ENCODE measurements around the gene WNT10A.
A peak's percentile ranks its signal among the peaks of the same experiment; 100 is the strongest.
"Not testable (repeated sequence)": the region's sequence is repeated elsewhere in the genome, so short reads cannot be mapped to it uniquely, and the experiment has no call there.

Gene WNT10A

GRCh38 chr2:218880102-218880858, at the start of gene WNT10A:
Gene WNT10A (plus strand): TSS chr2:218880852. CDS start chr2:218880996, 144 bp downstream.
- DNase-seq (ENCODE audit: low read depth in 2 of 2) = peak; percentile 73 to 77

- DNase-seq (ENCODE audit: low read depth in 2 of 2) = no peak
Observed at GRCh38 chr2:218831378-218831990, 49.2 kb upstream of the WNT10A start, which contains the start of gene PRKAG3. Gene PRKAG3 (minus strand): TSS chr2:218831803.

- no peak for DNase-seq (ENCODE audit: low read depth in 2 of 2)
Observed at GRCh38 chr2:218832081-218832480, 48.6 kb upstream of the WNT10A start.

GRCh38 chr2:218832520-218832919, 48.1 kb upstream of the WNT10A start:
- no peak for DNase-seq (ENCODE audit: low read depth in 2 of 2)

- DNase-seq (ENCODE audit: low read depth in 2 of 2) = no peak
Observed at GRCh38 chr2:218833023-218833609, 47.5 kb upstream of the WNT10A start.

- DNase-seq (ENCODE audit: low read depth in 2 of 2) = no peak
Observed at GRCh38 chr2:218834685-218835084, 46.0 kb upstream of the WNT10A start.

- no peak for DNase-seq (ENCODE audit: low read depth in 2 of 2)
Observed at GRCh38 chr2:218837495-218837894, 43.2 kb upstream of the WNT10A start.

- DNase-seq (ENCODE audit: low read depth in 2 of 2) = no peak
Observed at GRCh38 chr2:218839430-218839829, 41.2 kb upstream of the WNT10A start.

GRCh38 chr2:218839888-218840287, 40.8 kb upstream of the WNT10A start:
- DNase-seq (ENCODE audit: low read depth in 2 of 2) = no peak

- not testable (repeated sequence) for DNase-seq (ENCODE audit: low read depth in 2 of 2)
Observed at GRCh38 chr2:218844334-218844733, 36.3 kb upstream of the WNT10A start.

GRCh38 chr2:218846963-218847362, 33.7 kb upstream of the WNT10A start:
- not testable (repeated sequence) for DNase-seq (ENCODE audit: low read depth in 2 of 2)

- DNase-seq (ENCODE audit: low read depth in 2 of 2) = no peak
Observed at GRCh38 chr2:218849721-218850120, 30.9 kb upstream of the WNT10A start.

- DNase-seq (ENCODE audit: low read depth in 2 of 2) = no peak
Observed at GRCh38 chr2:218850796-218851195, 29.9 kb upstream of the WNT10A start.

- no peak for DNase-seq (ENCODE audit: low read depth in 2 of 2)
Observed at GRCh38 chr2:218851286-218851685, 29.4 kb upstream of the WNT10A start.

- DNase-seq (ENCODE audit: low read depth in 2 of 2) = peak in 1 of 2 donors; percentile 45
Observed at GRCh38 chr2:218852911-218853667, 27.6 kb upstream of the WNT10A start.

- DNase-seq (ENCODE audit: low read depth in 2 of 2) = no peak
Observed at GRCh38 chr2:218853766-218854165, 26.9 kb upstream of the WNT10A start.

GRCh38 chr2:218854860-218855259, 25.8 kb upstream of the WNT10A start:
- DNase-seq (ENCODE audit: low read depth in 2 of 2) = no peak

GRCh38 chr2:218855305-218856166, 25.1 kb upstream of the WNT10A start:
- DNase-seq (ENCODE audit: low read depth in 2 of 2) = no peak

GRCh38 chr2:218856167-218856895, 24.3 kb upstream of the WNT10A start:
- no peak for DNase-seq (ENCODE audit: low read depth in 2 of 2)

- no peak for DNase-seq (ENCODE audit: low read depth in 2 of 2)
Observed at GRCh38 chr2:218856896-218857243, 23.8 kb upstream of the WNT10A start.
